Calu3 (cell line): ENCODE measurements around the gene CFAP99. TPM values are rescaled to one million over a fixed set of nuclear protein-coding genes. Genes with fewer than 3 reads are reported as not detected.

Experiments
- BruUV-seq: library from RNA; stranded (reverse); fragments of 400-500 nt; replicated peaks from 2 replicates; lab custom pipeline; 2021; lab: Mats Ljungman, UMichigan
- CTCF ChIA-PET: fragments of 300-600 bp; sonication (Branson Sonifier 250); formaldehyde crosslinking; loops from one replicate; lab custom pipeline; 2022; ENCODE audit warnings: antibody characterized with exemption; lab: Charles Lee
- DNase-seq: peaks from one replicate; pipeline ENCODE4 v3.0.0; 2022
- H3K27ac Mint-ChIP-seq: one replicate; pipeline ENCODE4 v1.8.0; 2022; ENCODE audit warnings: mixed read lengths; ENCODE audit not compliant: unreplicated experiment
- H3K27me3 Mint-ChIP-seq: one replicate; pipeline ENCODE4 v1.8.0; 2022; ENCODE audit warnings: mixed read lengths; ENCODE audit not compliant: unreplicated experiment
- H3K36me3 Mint-ChIP-seq: one replicate; pipeline ENCODE4 v1.8.0; 2022; ENCODE audit warnings: mild to moderate bottlenecking, moderate library complexity, mixed read lengths; ENCODE audit not compliant: insufficient read depth, unreplicated experiment
- H3K4me1 Mint-ChIP-seq: one replicate; pipeline ENCODE4 v1.8.0; 2022; ENCODE audit warnings: mild to moderate bottlenecking, low read depth, mixed read lengths; ENCODE audit not compliant: unreplicated experiment
- H3K4me3 Mint-ChIP-seq: one replicate; pipeline ENCODE4 v1.8.0; 2022; ENCODE audit warnings: mild to moderate bottlenecking, low read depth, moderate library complexity, mixed read lengths; ENCODE audit not compliant: unreplicated experiment
- H3K9me3 Mint-ChIP-seq: one replicate; pipeline ENCODE4 v1.8.0; 2022; ENCODE audit warnings: low read depth, mixed read lengths; ENCODE audit not compliant: unreplicated experiment
- intact Hi-C: fragments of 100-400 bp; cut with micrococcal nuclease; formaldehyde crosslinking; loops from one replicate; pipeline ENCODE4 v1.10.0; 2022; ENCODE audit not compliant: unreplicated experiment
- total RNA-seq: library from RNA; stranded (reverse); gene quantifications from 2 replicates; pipeline ENCODE4 v1.2.3, GENCODE V29; 2022
- TF ChIP-seq, protein P1 (sequence below): fragments of 200-600 bp; IDR thresholded peaks from one replicate; pipeline ENCODE4 v1.8.0; 2022; ENCODE audit warnings: antibody characterized with exemption; ENCODE audit not compliant: unreplicated experiment

CFAP99 gene
- total RNA-seq, 1 experiment from 2014 or later = not detected

DNA sequence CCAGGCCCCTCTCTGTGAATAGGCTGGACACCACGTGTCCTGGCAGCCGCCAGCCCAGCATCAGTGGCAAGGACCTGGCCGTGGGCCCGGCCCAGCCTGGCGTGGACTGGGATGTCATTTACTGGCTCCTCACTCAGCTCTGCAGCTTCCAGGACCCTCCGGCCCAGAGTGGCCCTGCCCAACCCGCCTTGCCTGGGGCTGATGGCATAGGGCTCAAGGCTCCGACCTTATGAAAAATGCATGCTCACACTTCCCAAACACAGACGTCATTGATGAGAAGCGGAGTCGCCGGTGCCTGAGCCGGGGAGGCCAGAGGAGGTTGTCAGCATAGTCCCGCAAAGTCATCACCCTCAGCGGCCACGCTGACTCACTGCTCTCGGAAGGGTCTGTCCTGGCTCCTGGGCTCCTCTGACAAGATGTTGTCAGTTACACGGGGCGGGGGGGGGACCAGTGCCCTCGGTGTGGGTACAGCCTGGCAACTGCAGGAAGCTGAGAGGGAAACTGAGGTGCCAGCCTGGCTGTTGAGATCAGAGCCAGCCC is 14.3 kb downstream of the CFAP99 start:
- DNase-seq = no peak
- BruUV-seq = no TSS peak

DNA sequence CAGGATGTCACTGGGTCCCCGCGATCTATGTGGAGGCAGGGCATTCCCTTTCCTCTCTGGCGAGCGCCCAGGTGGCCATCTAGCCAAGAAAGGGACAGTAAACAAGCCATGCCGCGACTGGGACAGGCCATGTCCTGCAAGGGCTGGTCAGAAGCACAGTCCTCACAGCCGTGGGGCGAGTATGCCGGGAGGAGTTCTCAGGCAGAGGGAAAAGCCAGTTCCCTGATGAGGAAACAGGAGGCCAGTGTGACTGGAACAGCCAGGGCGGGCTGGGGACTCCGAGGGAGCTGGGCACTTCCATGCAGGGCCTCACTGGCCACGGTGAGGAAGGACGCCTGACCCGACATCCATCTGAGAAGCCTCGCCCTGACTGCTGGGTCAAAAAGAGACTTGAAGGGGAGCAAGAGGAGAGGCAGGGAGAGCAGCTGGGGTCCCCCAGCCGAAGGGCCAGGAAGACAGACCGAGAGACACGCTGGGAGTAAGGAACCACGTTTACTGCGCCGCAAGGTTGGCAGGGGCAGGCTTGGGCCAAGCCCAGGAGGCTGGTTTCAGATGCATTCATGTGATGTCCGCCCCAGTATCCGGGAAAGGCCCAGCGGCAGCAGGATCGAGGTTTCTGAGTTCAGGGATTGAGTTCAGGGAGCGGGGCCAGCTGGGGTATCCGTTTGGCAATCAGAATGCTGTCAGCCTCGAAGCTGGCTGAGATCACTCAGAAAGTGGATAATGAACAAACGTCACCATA is 15.0 kb downstream of the CFAP99 start:
- Mint-ChIP-seq H3K4me1 (no peaks in the 10 kb centered on the region), H3K27me3 (peaks cover 22% of the 10 kb centered on the region), H3K36me3 (no peaks in the 10 kb centered on the region), H3K9me3 (no peaks in the 10 kb centered on the region), H3K27ac (no peak overlapping the region), H3K4me3 (no peak overlapping the region)
- CTCF ChIA-PET = no interaction called here
- intact Hi-C loops = no loop called here
- TF ChIP-seq, protein P1, sequence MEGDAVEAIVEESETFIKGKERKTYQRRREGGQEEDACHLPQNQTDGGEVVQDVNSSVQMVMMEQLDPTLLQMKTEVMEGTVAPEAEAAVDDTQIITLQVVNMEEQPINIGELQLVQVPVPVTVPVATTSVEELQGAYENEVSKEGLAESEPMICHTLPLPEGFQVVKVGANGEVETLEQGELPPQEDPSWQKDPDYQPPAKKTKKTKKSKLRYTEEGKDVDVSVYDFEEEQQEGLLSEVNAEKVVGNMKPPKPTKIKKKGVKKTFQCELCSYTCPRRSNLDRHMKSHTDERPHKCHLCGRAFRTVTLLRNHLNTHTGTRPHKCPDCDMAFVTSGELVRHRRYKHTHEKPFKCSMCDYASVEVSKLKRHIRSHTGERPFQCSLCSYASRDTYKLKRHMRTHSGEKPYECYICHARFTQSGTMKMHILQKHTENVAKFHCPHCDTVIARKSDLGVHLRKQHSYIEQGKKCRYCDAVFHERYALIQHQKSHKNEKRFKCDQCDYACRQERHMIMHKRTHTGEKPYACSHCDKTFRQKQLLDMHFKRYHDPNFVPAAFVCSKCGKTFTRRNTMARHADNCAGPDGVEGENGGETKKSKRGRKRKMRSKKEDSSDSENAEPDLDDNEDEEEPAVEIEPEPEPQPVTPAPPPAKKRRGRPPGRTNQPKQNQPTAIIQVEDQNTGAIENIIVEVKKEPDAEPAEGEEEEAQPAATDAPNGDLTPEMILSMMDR = no peak
- DNase-seq = no peak
- BruUV-seq = no TSS peak

More for the DNA sequence above, 14.3 kb downstream of the CFAP99 start:
- H3K4me1 Mint-ChIP-seq = no peaks in the 10 kb centered on the region
- no peak overlapping the region for H3K4me3 Mint-ChIP-seq
- intact Hi-C loops = no loop called here
- H3K27ac Mint-ChIP-seq = no peak overlapping the region
- TF ChIP-seq, protein P1 = no peak
- H3K36me3 Mint-ChIP-seq = no peaks in the 10 kb centered on the region
- peaks cover 29% of the 10 kb centered on the region for H3K27me3 Mint-ChIP-seq
- H3K9me3 Mint-ChIP-seq = no peaks in the 10 kb centered on the region
- CTCF ChIA-PET = interaction anchor here (0.6 kb wide), 1 partner anchor 189 kb away, joined by 4 read pairs; no protein-coding TSS in a partner anchor

DNA sequence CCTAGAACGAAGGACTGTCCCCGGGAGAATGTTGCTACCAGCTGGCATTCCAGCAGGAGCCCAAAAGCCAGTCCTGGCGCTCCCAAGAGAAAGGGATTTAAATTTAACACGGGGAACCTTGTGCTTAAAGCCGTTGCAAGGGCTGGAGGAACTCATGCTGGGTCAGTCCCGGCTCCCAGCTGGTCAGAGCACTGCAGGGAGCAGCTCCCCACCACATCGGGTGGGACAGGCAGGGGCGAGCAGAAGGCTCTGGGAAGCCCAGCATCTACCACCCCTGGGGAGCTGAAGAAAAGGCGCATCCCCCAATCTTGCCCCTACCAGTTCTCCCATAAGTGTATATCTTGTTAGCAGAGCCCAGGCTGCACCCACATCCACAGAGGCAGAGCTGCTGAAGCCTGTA is 15.7 kb downstream of the CFAP99 start:
- Mint-ChIP-seq H3K27me3 (peaks cover 15% of the 10 kb centered on the region), H3K4me1 (no peaks in the 10 kb centered on the region), H3K36me3 (no peaks in the 10 kb centered on the region), H3K4me3 (no peak overlapping the region), H3K27ac (no peak overlapping the region), H3K9me3 (no peaks in the 10 kb centered on the region)
- intact Hi-C loops = no loop called here
- BruUV-seq = no TSS peak
- TF ChIP-seq, protein P1 = no peak
- no peak for DNase-seq
- CTCF ChIA-PET = no interaction called here

DNA sequence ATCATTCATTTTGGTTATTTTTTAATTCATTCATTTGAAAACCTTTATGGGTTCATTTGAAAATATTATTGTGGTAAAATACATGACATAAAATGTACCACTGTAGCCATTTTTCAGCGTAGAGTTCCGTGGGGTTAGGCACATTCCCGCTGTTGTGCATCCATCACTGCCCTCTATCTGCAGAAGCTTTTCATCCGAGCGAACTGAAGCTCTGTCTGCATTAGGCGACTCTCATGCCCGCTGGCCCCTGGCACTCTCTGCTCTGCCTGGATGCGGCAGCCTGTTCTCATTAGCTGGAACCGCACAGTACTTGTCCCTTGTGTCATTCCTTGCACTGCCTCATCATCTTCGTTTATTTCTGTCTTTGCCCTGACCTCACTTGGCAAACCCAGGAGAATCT is 17.5 kb downstream of the CFAP99 start:
- no peak for DNase-seq
- CTCF ChIA-PET = interaction anchor here (1.1 kb wide), 1 partner anchor 216 kb away, joined by 5 read pairs; no protein-coding TSS in a partner anchor

More for the DNA sequence above, 17.5 kb downstream of the CFAP99 start:
- no peak overlapping the region for H3K4me3 Mint-ChIP-seq
- H3K27ac Mint-ChIP-seq = no peak overlapping the region
- H3K9me3 Mint-ChIP-seq = no peaks in the 10 kb centered on the region
- BruUV-seq = no TSS peak
- H3K36me3 Mint-ChIP-seq = no peaks in the 10 kb centered on the region
- peaks cover 14% of the 10 kb centered on the region for H3K27me3 Mint-ChIP-seq
- H3K4me1 Mint-ChIP-seq = no peaks in the 10 kb centered on the region
- intact Hi-C loops = loop anchor here (5.0 kb wide), 1 partner anchor 159 kb away; no protein-coding TSS in a partner anchor
- TF ChIP-seq, protein P1 = no peak
